OCI-LY1 (cell line): ENCODE results near the gene BAIAP2.

Source experiments
- CTCF ChIP-seq: fragments of 200-600 bp; sonication (generic), shearing (Covaris generic); IDR thresholded peaks from 2 replicates; pipeline ENCODE4 v1.5.1; 2017; ENCODE audit warnings: mild to moderate bottlenecking, antibody characterized with exemption, low read length, moderate library complexity, mixed read lengths
- EZH2 ChIP-seq: fragments of 200-600 bp; sonication (generic), shearing (Covaris generic); IDR thresholded peaks from 2 replicates; pipeline ENCODE4 v1.8.0; 2017; ENCODE audit warnings: borderline replicate concordance, mixed run types, mild to moderate bottlenecking, antibody characterized with exemption, low read length, moderate library complexity, mixed read lengths

- no peak for TF ChIP-seq CTCF
- TF ChIP-seq EZH2, result no peak
These were observed 33.0 kb upstream of the BAIAP2 start for GRCh38 chr17:81002013-81002384.
